ENCODE results near the gene PMF1.

GRCh38 chr1:156282479-156283222, 69.8 kb downstream of the PMF1 start, which contains the start of gene SMG5:
- TF ChIP-seq CTCF (IDR thresholded peaks at IDR 0.05; ENCODE audit: insufficient read depth, low read length) = no peak
- TF ChIP-seq REST (IDR thresholded peaks at IDR 0.05; ENCODE audit: insufficient replicate concordance, low read depth) = peak; percentile 56
- TF ChIP-seq POLR2AphosphoS5 (IDR thresholded peaks at IDR 0.05; ENCODE audit: low read depth) = peak; percentile 91; the same call in 1 of the 2 replicates
- TF ChIP-seq GABPA (IDR thresholded peaks at IDR 0.05; ENCODE audit: low read depth) = peak; percentile 79
- TF ChIP-seq SPI1 (IDR thresholded peaks at IDR 0.05; ENCODE audit: borderline replicate concordance, low read depth) = peak; percentile 53; the same call in 1 of the 2 replicates

All from HL-60 (cell line).